NCI-H748 (cell line): ENCODE results near the gene DOP1B.
"Not testable (repeated sequence)": the region's sequence is repeated elsewhere in the genome, so short reads cannot be mapped to it uniquely, and the experiment has no call there.

Experiments used
- DNase-seq: peaks from one replicate; lab custom pipeline; 2025; ENCODE audit not compliant: unreplicated experiment; lab: John Stamatoyannopoulos, UW

DOP1B gene

GRCh38 chr21:36171336-36171735 lies 14.7 kb downstream of the DOP1B start:
- DNase-seq, result no peak

- no peak for DNase-seq
Measured at GRCh38 chr21:36171741-36172331, 15.2 kb downstream of the DOP1B start.

GRCh38 chr21:36174780-36175179 lies 18.2 kb downstream of the DOP1B start:
- DNase-seq, result no peak

GRCh38 chr21:36175771-36176565 lies 19.3 kb downstream of the DOP1B start:
- DNase-seq, result peak; percentile 6

GRCh38 chr21:36178349-36178748 lies 21.7 kb downstream of the DOP1B start:
- DNase-seq, result no peak

- no peak for DNase-seq
Measured at GRCh38 chr21:36179145-36179544, 22.5 kb downstream of the DOP1B start.

GRCh38 chr21:36180963-36181362 lies 24.3 kb downstream of the DOP1B start:
- DNase-seq, result no peak

GRCh38 chr21:36183144-36183795 lies 26.6 kb downstream of the DOP1B start:
- no peak for DNase-seq

- no peak for DNase-seq
Measured at GRCh38 chr21:36184545-36184944, 27.9 kb downstream of the DOP1B start.

- DNase-seq, result no peak
Measured at GRCh38 chr21:36185523-36185922, 28.9 kb downstream of the DOP1B start.

- no peak for DNase-seq
Measured at GRCh38 chr21:36186081-36186480, 29.5 kb downstream of the DOP1B start.

GRCh38 chr21:36186506-36187399 lies 30.1 kb downstream of the DOP1B start:
- no peak for DNase-seq

GRCh38 chr21:36188081-36188681 lies 31.6 kb downstream of the DOP1B start:
- DNase-seq, result peak; percentile 81

GRCh38 chr21:36188937-36189336 lies 32.3 kb downstream of the DOP1B start:
- no peak for DNase-seq

GRCh38 chr21:36190736-36191135 lies 34.1 kb downstream of the DOP1B start:
- DNase-seq, result no peak

GRCh38 chr21:36193200-36193599 lies 36.6 kb downstream of the DOP1B start:
- no peak for DNase-seq

- peak; percentile 13 for DNase-seq
Measured at GRCh38 chr21:36194024-36194423, 37.4 kb downstream of the DOP1B start.

- no peak for DNase-seq
Measured at GRCh38 chr21:36195613-36196012, 39.0 kb downstream of the DOP1B start.

- DNase-seq, result no peak
Measured at GRCh38 chr21:36199021-36199420, 42.4 kb downstream of the DOP1B start.

- DNase-seq, result not testable (repeated sequence)
Measured at GRCh38 chr21:36199575-36199974, 43.0 kb downstream of the DOP1B start.

- no peak for DNase-seq
Measured at GRCh38 chr21:36200081-36200561, 43.5 kb downstream of the DOP1B start.
